ENCODE data around the gene NCKAP1.

NCKAP1 gene

DNA sequence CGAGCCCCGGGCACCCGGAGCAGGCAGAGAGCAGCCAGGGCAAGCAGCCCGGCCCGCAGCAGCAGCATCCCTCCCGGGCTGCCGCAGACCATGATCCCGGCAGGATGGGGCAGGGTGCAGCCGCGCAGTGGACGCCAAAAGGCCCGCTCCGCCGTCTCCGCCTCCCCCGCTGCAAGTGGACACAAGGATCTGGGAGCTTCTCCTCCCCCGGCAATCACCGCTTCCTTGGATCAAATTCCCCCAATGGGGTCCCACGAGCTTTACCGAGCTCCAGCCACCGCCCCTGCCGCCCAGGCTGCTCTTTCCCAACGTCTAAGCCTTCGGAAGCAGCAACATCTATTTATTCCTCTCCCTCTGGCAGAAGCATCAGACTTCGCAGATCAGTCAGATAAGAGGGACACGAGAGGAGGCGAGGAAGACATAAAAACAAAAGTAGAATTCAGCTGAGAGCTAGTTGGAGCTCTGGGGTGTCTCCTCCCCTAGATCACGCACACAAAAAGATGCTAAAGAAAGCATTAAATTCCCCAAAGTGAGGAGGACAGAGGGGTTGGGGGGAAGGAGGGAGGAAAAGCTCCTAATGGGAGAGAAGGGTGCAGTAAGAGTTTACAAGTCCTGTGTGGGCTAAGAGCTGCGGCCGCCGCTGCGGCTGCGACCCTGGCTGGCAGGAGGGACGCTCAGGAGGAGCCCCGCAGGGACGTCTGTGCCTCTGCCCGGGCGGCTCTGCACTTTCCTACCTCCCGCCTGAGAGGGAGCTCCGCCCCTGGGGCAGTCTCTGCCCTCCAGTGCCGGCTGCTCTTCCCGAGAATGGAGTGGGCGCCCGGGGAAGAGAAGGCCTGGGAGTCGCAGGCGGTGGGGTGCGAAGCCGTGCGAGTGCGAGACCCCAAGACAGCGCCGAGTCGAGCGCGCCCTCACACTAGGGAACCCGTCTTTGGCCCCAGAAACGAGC is 171.5 kb downstream of the NCKAP1 start, which contains the start of gene FRZB:
Gene FRZB (minus strand): TSS at position 177 of the 946 bp plus-strand sequence. CDS start 85 bp downstream, at position 92.
- DNase-seq = no peak

DNA sequence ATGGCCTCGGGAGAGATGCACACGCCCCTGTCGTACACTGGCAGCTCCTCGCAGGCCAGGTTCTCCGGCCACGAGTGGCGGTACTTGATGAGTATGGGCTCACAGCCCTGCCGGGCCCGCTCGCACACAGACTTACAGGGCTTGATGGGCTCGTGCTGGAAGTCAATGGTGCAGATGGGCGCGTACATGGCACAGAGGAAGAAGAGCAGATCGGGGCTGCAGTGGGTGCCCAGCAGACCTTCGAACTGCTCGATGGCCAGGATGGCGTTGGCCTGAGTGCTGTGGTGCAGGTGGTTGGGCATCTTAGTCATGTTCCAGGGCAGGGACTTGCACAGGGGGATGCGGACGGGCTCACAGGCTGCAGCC is 172.2 kb downstream of the NCKAP1 start:
- no peak for DNase-seq

DNA sequence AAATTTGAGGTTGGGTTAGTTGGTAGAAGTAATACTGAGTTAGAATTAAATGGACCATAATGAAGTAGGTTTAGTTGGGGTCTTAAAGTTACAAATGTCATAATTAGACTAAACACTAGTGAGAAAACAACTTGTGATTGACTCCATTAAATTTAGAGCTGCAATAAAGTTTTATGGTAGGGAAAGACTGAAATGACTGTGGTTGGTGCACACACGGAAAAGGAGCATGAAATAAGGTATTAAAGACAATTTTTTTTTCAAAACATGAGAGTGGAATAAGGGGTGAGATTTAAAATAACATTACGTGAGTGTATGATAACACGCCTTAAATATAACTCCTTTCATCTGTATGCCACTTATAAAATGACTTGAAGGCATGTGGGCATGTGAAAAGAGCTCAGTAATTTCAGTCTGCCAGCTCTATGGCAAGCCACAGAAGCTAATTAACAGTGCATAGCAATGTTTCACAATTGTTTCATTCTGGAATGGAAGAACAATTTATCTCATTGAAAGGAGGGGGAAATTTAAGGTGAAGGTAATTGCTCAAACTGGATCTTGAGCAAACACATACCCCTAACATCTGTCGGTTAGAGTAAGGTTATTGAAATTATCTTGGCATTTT is 173.2 kb downstream of the NCKAP1 start:
- no peak for DNase-seq

DNA sequence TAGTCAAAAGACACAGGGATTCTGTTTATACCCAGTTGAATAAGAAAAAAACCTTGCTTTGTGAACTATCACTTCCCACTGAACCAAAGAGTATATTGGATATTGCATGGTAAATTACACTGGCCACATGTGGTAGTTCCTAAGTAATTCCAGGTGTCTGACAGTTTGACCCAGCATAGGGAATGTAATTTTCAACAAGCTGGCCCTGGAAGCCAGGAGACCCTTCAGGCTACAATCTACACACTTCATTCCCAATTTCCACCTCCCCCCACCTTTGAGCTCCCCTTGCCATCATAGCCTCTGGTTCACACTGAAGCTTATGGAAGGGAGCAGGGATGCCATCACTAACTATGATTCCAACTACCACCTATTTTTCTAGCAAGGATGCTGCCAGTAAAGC is 174.6 kb downstream of the NCKAP1 start:
- no peak for DNase-seq

DNA sequence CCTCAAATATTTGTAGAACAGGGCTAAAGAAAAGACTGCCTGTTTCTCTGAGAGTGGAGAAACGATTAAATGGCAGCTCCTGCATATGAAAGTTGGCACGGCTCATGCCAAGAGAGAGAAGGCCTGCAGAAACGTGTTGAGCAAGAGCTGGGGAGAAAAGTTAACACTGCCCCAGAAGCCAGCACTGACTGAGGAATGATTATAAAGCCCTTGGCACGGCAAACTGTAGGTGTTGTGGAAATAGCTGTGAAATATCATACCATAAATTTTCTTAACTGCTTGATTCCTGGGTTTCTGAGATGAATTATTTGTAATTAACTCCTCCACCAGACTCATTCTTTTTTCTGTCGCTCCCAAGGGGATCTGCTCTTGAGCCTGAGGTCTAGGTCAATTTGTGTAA is 176.2 kb downstream of the NCKAP1 start:
- DNase-seq = no peak

DNA sequence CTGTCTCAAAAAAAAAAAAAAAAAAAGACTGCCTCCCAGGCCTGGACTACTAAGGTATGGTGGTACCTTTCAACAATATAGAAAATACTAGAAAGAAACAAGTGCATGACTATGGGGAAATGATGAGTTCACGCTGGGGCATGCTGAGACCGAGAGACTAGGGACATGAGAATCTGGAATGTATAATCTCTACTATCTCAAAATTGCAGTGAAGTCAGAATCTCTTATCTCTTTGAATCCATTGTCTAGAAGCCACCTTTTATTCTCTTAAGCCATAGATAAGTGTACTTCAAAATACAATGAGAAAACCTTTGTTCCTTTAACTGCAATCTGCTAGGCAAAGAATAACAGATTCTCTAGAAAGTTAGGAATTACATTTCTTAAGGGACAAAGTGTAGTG is 177.4 kb downstream of the NCKAP1 start:
- no peak for DNase-seq
